PC-9 (cell line): ENCODE data around the gene ST6GALNAC1.

ENCODE experiments used
- EZH2 ChIP-seq: fragments of 200-600 bp; sonication (generic); IDR thresholded peaks from 2 replicates; pipeline ENCODE4 v1.8.0; 2017; ENCODE audit warnings: antibody characterized with exemption, low read depth
- TF ChIP-seq, protein P1 (sequence below): fragments of 200-600 bp; sonication (generic); conservative IDR thresholded peaks from 2 replicates; pipeline ENCODE4 v1.6.1; 2017; ENCODE audit warnings: mixed run types, antibody characterized with exemption, mild to moderate bottlenecking, moderate library complexity

- TF ChIP-seq, protein P1, sequence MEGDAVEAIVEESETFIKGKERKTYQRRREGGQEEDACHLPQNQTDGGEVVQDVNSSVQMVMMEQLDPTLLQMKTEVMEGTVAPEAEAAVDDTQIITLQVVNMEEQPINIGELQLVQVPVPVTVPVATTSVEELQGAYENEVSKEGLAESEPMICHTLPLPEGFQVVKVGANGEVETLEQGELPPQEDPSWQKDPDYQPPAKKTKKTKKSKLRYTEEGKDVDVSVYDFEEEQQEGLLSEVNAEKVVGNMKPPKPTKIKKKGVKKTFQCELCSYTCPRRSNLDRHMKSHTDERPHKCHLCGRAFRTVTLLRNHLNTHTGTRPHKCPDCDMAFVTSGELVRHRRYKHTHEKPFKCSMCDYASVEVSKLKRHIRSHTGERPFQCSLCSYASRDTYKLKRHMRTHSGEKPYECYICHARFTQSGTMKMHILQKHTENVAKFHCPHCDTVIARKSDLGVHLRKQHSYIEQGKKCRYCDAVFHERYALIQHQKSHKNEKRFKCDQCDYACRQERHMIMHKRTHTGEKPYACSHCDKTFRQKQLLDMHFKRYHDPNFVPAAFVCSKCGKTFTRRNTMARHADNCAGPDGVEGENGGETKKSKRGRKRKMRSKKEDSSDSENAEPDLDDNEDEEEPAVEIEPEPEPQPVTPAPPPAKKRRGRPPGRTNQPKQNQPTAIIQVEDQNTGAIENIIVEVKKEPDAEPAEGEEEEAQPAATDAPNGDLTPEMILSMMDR, result no peak
- TF ChIP-seq EZH2, result no peak
Observed at GRCh38 chr17:76584427-76585032, 59.0 kb downstream of the ST6GALNAC1 start.
